HTERT RPE-1 (cell line): Measurements from ENCODE around the gene ARG2.
"Not testable (repeated sequence)": the region's sequence is repeated elsewhere in the genome, so short reads cannot be mapped to it uniquely, and the experiment has no call there.

Experiments used
- in situ Hi-C: fragments of 300-500 bp; cut with MboI; formaldehyde crosslinking; loops from 4 replicates; pipeline ENCODE4 v1.14.3; 2020; ENCODE audit warnings: low sequenced_read_pairs

The ARG2 gene

DNA sequence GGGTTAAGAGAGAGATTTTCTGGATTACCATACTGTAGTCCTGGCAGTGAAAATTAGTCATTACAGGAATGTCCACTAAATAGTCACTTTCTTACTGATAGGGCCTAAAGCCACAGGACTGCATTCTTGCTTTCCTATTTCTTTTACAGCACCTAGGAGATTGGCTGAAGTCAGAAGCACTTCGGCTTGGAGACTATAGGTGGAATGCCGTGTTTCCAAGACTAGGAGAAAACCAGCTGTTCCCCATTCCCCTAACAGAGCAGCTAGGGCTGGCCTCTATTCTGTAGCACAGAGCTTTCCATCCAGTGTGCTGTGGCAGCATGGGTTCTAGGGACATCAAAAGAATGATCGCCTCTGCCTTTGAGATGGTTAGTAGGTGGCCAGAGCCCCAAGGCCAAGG, 34.7 kb upstream of the ARG2 start:
- in situ Hi-C loops, result no loop called here

DNA sequence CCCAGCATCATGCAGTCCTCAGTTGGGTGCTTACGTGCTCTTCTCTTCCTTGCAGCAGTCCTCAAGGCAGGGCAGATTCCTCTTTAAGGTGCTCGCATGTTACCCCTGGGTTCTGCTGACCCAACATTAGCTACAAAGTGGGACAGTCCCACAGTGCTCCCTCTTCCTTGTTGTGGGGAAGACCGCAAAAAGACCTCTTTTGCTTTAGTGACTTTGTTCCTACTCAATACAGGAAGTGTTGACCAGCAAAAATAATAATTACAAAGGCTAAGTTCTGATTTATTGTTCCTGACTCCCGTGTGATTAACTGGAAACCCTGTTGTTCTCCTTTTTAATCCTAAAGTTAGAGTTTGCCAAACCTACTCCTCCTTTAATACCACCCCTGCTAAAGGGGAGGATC, 33.4 kb upstream of the ARG2 start:
- in situ Hi-C loops, result no loop called here

DNA sequence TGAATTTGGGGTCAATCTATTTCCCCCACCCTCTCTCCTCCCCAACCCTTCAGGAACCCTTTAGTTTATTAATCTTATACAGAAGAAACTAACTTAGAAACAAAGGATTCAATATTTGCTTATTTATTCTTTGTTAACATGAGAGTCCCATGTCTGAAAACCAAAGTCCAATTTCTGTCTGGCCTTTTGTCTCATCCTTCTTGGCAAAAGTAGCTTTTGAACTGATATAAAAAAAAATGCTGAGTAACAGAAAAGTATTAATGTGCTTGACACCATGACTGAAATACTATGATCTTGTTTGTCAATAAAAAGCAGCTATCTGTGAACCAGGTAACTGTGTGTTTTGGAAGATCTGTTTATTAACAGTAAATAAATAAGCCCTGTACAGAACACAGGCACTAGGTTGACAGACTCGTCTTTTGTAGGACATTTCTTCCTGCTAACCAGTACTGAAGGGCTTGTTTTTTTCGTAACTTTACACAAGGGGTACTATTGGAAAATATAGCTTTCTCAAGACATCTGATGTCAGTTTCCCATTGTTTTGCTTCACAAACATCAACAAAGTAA, 30.4 kb upstream of the ARG2 start:
- in situ Hi-C loops, result no loop called here

DNA sequence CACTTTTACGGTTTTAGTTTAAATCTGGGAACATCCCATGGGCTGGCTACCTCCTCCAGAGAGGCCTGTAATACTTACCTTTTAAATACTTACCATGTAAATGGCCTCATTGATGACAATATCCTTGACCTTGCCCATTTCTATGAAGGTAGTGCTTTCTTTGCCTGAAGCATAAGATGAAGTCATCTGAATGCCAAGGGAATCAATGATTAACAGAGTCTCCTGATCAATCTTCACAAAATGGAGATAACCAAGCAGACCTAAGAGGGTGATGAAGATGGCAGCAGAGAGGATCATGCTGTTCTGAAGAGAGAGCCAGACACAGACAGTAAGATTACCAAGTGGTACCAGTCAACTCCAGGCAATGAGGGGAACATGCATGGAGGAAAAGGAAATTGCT, 26.1 kb upstream of the ARG2 start:
- in situ Hi-C loops, result not testable (repeated sequence)

DNA sequence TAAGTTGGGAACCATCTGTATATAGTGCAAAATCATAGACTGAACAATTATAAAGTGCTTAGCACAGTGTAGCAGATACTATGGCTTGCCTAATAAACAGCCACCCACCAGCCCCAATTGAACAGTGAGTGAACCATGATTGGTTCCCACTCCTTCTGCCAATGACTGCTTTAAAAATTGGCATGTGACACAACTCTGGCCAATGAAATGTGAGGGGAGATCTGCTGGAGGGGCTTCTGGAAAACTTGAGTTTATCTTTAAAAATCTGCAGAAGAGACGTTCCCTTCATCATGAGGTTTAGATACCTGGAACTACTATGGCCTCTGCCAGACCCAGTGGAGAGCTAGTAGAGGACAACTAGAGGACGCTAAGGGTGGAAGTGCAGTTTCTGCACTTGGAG, 24.3 kb upstream of the ARG2 start:
- in situ Hi-C loops, result no loop called here

DNA sequence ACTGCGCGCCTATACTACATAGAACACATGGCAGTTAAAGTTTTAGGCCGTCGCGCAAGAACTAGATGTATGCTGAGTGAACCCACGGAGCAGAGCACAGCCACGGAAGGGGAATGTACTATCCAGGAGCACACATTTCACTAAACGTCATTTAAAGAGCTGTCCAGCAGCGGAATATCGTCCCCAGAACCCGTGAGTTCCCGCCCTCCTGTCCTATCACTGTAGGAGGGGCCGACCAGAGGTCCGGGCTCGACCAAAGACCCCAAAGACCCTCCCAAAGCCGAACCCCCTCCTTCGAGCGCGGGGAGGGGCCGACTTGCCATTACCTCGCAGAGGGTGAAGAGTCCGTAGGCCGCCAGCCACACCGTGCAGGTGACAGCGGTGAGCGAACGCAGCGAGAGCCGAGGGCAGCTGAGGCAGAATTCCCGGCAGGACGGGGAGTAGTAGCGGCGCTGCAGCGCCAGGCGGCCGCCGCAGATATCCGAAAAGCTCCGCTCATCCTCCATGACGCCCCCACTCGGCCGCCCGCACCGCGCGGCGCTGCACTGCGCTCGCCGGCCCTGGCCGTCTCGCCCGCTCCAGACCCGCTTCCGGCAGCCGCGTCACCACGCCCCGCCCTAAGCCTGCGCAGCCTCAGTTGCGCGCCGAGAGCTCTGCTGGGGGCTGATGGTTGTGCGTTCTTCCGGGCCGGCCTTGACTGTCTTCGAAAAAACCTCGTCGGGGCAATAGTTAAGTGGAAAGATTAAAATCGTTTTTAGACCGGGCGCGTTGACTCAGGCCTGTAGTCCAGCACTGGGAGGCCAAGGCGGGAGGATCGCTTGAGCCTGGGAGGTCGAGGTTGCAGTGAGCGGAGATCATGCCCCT, 19.8 kb upstream of the ARG2 start, which contains the start of gene PIGH:
TSS of gene PIGH (minus strand) at position 571 of the 864 bp plus-strand sequence. CDS start at position 506, 65 bp downstream.
- in situ Hi-C loops, result no loop called here

DNA sequence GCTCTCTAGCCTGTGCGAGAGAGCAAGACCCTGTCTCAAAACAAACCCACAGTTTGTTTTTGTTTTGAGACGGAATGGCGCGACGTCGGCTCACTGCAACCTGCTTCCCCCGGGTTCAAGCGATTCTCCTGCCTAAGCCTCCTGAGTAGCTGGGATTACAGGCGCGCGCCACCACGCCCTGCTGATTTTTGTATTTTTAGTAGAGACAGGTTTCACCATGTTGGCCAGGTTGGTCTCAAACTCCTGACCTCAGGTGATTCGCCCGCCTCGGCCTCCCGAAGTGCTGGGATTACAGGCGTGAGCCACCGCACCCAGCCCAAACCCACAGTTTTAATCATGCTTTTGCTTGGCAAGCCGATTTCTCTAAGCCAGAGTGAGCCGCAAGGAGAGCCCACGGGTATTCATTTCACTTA, 19.2 kb upstream of the ARG2 start:
- in situ Hi-C loops, result not testable (repeated sequence)

DNA sequence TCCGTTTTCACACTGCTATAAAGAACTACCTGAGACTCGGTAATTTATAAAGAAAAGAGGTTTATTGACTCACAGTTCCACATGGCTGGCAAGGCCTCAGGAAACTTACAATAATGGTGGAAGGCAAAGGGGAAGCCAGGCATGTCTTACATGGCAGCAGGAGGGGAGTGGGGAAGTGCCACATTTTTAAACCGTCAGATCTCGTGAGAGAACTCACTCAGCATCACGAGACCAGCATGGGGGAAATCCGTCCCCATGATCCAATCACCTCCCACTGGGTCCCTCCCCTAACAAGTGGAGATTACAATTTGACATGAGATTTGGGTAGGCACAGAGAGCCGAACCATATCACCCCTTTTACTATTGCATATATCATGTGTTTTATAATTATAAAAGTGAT, 17.6 kb upstream of the ARG2 start:
- in situ Hi-C loops, result no loop called here

DNA sequence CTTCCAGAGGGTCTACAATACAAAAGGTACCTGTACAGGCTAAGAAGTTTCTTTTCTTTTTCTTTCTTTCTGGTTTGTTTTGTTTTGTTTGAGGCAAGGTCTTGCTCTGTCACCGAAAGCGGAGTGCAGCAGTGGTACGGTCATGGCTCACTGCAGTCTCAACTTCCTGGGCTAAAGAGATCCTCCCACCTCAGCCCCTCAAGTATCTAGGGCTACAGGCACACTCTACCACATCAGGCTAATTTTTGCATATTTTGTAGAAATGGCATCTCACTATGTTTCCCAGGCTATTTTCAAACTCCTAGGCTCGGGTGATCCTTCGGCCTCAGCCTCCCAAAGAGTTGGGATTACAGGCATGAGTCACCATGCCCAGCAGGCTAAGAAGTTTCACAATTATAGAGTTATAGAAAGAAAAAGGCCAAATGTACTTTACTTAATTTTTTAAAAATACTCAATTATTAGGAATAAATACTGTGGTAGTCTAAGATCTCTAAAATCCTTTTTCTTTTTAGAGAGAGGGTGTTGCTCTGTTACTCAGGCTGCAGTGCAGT, 16.6 kb upstream of the ARG2 start:
- in situ Hi-C loops, result no loop called here

DNA sequence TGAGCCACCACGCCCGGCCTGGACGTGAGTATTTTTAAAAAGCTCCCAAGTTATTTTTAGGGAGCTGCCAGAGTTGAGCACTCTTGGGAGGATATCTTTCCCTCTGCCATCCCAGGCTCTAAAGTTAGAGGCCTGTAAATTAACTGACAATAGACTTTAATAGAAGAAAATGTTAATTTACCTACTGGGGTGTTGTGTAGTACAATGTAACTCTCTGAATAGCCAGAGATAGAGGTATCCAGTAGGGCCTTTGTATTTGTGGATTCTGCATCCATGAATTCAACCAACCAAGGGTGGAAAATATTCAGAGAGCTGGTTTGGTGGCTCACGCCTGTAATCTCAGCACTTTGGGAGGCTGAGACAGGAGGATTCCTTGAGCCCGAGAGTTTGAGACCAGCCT, 12.1 kb upstream of the ARG2 start:
- in situ Hi-C loops, result no loop called here

DNA sequence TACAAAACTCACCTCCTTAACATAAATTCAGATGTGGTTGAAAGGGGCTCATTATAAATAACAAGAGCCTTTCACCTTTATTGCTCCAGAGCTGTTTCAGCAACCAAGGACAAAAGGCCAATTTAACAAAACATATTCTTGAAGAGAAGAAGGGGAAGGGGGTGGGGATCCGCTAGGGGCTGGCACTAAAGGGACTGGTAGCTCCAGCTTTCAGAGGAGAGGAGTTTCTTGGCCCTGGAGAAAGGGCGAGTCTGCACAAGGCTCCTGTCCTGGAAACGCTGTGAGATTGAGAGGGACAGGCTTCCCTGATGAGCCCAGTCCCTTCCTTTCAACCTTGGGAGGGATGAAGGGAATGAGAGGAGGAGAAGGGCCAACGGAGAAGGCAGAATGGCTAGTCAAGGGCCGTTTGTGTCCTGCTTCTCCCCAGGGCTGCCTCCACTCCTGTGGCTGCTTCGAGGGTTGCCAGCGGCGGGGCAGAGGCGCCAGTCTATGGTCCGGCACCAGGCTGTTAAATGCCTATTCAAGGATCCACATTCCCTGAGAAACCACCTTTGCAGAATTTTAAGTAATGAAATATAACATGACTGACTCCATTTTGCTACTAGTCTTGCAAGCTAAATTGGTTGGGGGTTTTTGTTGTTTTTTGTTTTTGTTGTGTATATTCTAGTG, 9.9 kb upstream of the ARG2 start:
- in situ Hi-C loops, result no loop called here

DNA sequence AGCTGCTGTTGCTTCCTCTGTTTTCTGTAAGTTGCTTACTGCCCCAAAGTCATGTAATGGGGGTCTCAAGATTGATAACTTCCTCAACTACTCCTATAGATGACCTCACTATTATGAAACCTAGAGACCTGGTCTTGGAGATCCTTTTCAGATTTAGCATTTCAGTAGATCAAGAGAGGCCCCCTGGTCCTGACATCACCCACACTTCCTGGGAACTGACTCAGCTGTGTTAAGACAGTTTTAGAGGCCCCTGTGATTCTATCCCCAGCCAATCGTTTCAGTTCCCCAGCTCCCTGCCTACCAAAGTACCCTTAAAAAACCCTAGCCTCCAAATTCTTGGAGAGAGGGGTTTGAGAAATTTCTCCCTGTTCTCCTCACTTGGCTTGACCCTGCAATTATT, 9.2 kb upstream of the ARG2 start:
- in situ Hi-C loops, result no loop called here

DNA sequence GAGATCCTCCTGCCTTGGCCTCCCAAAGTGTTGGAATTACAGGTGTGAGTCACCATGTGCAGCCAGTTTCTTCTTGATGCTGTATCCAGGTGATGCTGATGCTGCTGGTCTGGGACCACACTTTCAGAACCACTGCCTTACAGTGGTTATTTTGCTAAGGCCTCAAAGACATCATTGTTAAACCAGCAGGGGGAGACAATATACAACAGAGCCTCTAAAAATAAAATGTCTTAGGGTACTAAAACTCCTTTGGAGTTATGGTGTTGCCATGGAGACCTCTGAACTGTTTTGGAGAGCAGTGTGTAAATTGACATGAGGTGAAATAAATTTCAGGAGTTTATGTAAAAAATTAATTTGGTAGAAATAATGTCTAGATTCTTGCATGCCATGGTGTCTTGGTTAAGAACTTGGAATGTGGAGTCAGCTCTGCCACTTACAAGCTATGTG, 1.1 kb upstream of the ARG2 start:
- in situ Hi-C loops, result no loop called here

DNA sequence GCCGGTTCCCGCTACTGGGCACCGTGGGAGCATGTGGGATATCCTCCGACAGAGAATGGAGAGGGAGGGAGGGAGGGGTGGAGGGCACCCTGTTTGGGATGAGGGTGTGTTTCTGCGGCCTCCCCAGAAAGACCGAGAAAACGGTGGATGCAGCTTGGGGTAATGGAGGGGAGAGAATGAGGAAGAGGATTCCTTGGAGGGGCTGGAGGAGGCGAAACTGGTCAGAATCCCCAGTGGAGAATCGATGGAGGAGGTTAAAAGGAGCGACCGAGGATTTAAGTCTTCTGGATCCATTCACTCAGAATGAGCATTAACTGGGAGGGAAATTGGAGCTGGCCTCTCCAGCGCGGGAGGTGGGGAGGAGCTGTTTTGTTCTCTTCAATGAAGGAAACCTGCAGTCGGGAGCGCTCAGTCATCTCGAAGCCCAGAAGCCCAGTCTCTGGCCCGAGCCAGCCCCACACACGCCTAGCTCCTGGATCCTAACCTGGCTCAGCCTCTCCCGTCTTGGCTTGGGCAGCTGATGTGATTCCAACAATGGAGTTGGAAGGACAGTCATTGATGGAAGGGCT, 581 bp downstream of the ARG2 start:
- in situ Hi-C loops, result no loop called here

DNA sequence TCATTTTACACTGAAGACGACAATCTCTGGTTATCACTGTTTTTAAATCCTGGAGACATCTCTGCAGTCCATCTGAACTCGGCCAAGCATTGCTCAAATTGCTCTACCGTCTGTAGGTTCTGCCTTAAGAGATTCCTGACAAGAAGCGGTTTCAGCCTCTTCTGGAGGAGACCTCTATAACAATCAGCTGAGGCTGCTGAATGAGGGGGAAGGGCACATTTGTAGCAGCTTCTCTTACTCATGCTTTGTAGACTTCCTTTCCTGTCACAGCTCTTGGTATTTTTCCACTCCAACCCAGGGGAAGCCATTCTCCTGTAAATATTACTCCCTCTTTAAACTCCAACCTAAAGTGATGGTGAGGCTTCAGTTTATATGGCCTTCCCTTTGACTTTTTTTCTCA, 3.0 kb downstream of the ARG2 start:
- in situ Hi-C loops, result no loop called here

DNA sequence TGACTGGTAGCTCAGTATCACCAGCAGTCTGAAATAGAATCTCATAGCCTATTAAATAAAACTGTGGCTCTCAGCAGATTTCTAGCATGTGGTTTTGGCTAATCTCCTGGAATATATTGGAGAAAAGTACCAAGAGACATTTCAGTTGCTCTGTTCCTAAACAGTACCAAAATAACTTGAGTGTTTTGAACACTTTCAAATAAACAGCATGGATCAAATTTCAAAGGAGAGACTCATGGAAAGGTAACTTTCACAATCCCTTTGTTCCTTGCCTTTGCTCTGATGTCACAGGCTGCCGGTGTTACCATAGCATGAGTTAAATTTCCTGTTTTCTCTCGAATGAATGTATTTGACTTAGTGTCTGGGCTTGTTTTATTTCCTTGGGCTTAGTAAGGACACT, 3.4 kb downstream of the ARG2 start:
- in situ Hi-C loops, result no loop called here

DNA sequence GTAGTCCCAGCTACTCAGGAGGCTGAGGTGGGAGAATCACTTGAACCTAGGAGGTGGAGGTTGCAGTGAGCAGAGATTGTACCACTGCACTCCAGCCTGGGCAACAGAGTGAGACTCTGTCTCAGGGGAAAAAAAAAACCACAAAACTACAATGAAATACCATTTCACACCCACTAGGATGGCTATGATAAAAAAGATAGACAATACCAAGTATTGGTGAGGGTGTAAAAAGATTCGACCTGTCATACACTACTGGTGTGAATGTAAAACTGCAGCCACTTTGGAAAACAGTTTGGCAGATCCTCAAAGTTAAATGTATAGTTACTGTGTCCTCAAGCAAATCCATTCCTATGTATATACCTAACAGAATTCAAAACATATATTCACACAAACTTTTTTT, 6.4 kb downstream of the ARG2 start:
- in situ Hi-C loops, result not testable (repeated sequence)

DNA sequence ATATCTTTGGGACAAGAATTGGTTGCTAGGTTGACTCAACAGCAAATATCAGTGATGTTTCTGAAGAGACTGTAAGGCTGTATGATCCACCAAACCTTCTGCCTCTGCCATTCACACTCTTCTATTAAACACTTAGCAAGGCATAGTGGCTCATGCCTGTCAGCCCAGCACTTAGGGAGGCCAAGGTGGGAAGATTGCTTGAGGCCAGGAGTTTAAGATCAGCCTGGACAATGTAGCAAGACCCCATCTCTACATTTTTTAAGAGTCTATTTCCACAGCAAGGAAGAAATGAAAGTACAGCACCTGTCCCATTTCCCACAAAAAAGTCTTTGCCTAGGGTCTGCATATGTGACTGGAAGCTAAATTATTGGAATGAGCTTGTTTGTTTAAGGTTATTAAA, 7.8 kb downstream of the ARG2 start:
- in situ Hi-C loops, result no loop called here

DNA sequence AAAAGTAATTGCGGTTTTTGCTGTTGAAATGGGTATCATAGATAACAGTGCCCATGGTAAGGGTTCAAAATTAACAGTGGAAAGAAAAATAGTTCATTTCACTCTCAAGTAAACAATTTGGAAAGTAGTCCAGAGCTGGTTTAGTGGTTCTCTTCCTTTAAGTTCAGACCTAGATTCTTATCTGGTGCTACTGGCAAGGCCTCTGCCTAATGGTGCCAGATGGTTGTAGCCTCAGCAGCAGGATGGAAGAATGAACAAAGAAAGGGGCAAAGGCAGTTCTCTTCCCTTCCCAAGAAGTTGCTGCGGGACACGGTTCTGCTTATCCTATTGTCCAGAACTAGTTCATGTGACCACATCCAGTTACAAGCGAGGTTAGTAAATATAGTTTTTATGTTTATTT, 10.5 kb downstream of the ARG2 start:
- in situ Hi-C loops, result no loop called here

DNA sequence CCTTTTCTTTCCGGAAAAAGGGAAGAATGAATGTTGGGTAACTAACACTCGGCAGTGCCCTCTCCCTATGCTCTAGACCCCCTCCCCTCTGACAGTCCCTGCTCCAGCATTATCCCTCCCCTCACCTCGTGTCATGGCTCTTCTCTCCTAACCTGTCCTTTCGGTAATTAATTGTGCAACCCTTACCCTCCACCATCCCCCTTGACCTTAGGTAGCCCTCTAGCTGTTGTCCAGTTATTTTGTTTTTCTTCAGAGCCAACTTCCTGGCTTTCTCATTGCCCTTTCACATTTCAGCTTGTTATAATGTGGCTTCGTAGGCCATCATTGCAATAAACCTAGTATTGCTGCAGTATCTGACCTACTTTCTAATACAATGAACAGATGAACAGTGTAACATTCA, 11.2 kb downstream of the ARG2 start:
- in situ Hi-C loops, result no loop called here

DNA sequence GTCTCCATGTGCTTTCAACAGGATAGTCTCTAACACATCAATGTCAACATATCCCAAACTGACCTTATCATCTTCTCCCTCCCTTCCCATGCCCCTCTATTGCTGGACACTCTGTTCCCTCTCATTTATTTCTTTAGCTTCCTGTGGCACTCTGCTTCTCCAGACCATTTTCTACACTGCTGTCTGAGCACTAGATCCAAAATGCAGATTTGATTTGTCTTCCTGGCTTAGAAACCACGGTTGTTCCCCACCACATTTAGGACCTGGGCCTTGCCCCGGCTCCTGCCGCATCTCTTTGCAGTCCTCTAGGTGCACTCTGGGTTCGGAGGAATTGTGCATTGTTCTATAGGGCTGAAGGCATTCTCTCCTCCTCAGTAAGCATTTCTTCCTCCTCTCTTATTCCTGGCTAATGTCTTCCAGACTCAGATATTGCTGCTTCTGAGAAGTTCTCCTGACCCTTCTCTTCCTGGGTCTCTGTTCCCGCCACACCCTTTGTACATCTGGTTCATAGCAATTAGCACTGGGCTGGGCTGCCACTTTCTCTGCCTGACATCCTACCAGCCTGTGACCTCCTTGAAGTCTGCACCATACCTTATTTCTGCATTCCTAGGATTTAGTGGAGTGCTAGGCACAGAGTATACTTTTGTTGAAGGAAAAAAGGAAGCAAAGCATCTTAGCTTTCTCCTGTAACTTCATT, 13.9 kb downstream of the ARG2 start:
- in situ Hi-C loops, result no loop called here
